Thoracic aorta (tissue), 2 donors: ENCODE data around the gene ZNF543. TPM values are rescaled to one million over a fixed set of nuclear protein-coding genes. Genes with fewer than 3 reads are reported as not detected.
A peak's percentile ranks its signal among the peaks of the same experiment; 100 is the strongest.
"Not testable (repeated sequence)": the region's sequence is repeated elsewhere in the genome, so short reads cannot be mapped to it uniquely, and the experiment has no call there.

Source experiments
- ATAC-seq: fragments of 150-250 bp; one replicate; pipeline ENCODE4 v1.8.0; 2017; ENCODE audit warnings: low read depth; ENCODE audit not compliant: insufficient number of reproducible peaks, low FRiP score
- DNase-seq: peaks from one replicate; pipeline ENCODE4 v3.0.0-alpha.2; 2020; ENCODE audit warnings: low spot score
- H3K27ac ChIP-seq, 2 donors: fragments of 200-600 bp; sonication (generic); 1 replicate in 1 of 2; 2 replicates in 1 of 2; pipeline ENCODE4 v1.5.1; 2016; ENCODE audit warnings: mild to moderate bottlenecking in 2 of 2, moderate library complexity in 2 of 2
- H3K27me3 ChIP-seq: fragments of 200-600 bp; sonication (generic); replicated peaks from 2 replicates; pipeline ENCODE4 v1.6.0; 2016; ENCODE audit warnings: mild to moderate bottlenecking; ENCODE audit not compliant: insufficient read depth
- H3K36me3 ChIP-seq: fragments of 200-600 bp; sonication (generic); one replicate; pipeline ENCODE4 v1.5.1; 2016
- H3K4me1 ChIP-seq, 2 donors: fragments of 200-600 bp; sonication (generic); 1 replicate in 1 of 2; 2 replicates in 1 of 2; pipeline versions ENCODE4 v1.5.1 to v1.6.0; 2016; ENCODE audit warnings: low read depth in 2 of 2, mild to moderate bottlenecking in 1 of 2; ENCODE audit not compliant: control insufficient read depth in 1 of 2
- H3K4me3 ChIP-seq: fragments of 200-600 bp; sonication (generic); 2 replicates; pipeline ENCODE4 v1.5.1; 2016; ENCODE audit warnings: mild to moderate bottlenecking
- H3K9me3 ChIP-seq: fragments of 200-600 bp; sonication (generic); 2 replicates; pipeline ENCODE4 v1.5.1; 2016
- total RNA-seq, 2 donors: library from RNA; depleted of rRNA; stranded (reverse); fragments of >200 nt; gene quantifications; one replicate each; pipeline versions ENCODE4 v1.1.0 to v1.2.3, GENCODE V29; 2016
- TF ChIP-seq, protein P1 (sequence below): fragments of 200-600 bp; sonication (generic); IDR thresholded peaks from one replicate; pipeline ENCODE4 v1.5.1; 2019; ENCODE audit warnings: antibody characterized with exemption

ZNF543 gene
- total RNA-seq = 1 to 10 TPM; 7.6 to 9.7 TPM

DNA sequence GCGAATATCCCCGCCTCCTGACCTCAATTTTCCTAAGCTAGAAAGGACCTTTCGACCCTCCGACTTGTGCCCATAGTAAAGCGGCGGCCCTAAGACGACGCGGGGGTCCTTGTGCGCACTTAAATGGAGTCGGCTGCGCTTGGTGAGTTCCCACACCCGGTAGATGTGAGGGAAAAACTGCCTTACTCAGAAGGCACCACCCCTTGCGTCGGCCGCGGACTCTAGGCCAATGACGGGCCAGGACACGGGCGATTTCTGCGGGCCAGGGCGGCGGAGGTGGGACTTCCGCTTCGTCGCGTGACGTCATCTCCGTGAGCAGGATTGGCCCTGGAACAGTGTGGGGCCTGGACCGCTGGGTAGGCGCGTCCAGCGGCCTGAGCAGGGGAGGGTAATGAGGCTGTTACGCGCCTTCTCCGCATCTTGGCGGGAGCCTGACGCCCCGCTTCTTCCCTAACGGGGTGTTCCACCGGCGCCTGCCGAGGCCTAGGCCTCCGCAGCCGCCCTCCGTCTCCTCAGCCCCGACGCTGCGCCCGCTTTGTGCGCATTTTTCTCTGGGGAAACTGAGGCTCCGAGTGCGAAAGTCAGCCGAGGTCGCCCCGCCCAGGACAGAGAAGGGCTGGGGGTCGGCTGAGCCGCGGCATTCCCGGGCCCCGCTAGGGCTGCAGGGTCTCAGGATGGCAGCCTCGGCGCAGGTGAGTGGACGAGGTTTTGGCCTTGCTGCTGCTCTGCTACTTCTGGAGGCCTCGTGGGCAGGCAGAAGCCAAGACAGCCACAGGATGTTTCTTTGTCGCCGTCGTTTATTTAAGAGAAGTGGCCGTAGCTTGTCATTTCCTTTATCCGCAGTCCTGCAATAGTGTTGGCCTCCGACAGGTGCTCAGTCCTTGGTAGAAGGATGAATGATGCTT is at the start of gene ZNF543:
Gene ZNF543, plus strand, starts transcription at position 293 of the 905 bp plus-strand sequence. Its CDS starts 382 bp downstream, at position 675.
- Histone ChIP-seq H3K27ac (peak within 1 kb of the TSS; percentile 74 to 82), H3K9me3 (peaks cover 8% of the 10 kb centered on the region), H3K27me3 (no peaks in the 10 kb centered on the region), H3K4me1 (peaks cover 5 to 22% of the 10 kb centered on the region in 2 donors), H3K36me3 (peaks cover 20% of the 10 kb centered on the region), H3K4me3 (peak within 1 kb of the TSS; percentile 97)
- ATAC-seq (peak; percentile 90), DNase-seq (peak; percentile 74)
- TF ChIP-seq, protein P1, sequence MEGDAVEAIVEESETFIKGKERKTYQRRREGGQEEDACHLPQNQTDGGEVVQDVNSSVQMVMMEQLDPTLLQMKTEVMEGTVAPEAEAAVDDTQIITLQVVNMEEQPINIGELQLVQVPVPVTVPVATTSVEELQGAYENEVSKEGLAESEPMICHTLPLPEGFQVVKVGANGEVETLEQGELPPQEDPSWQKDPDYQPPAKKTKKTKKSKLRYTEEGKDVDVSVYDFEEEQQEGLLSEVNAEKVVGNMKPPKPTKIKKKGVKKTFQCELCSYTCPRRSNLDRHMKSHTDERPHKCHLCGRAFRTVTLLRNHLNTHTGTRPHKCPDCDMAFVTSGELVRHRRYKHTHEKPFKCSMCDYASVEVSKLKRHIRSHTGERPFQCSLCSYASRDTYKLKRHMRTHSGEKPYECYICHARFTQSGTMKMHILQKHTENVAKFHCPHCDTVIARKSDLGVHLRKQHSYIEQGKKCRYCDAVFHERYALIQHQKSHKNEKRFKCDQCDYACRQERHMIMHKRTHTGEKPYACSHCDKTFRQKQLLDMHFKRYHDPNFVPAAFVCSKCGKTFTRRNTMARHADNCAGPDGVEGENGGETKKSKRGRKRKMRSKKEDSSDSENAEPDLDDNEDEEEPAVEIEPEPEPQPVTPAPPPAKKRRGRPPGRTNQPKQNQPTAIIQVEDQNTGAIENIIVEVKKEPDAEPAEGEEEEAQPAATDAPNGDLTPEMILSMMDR = no peak

DNA sequence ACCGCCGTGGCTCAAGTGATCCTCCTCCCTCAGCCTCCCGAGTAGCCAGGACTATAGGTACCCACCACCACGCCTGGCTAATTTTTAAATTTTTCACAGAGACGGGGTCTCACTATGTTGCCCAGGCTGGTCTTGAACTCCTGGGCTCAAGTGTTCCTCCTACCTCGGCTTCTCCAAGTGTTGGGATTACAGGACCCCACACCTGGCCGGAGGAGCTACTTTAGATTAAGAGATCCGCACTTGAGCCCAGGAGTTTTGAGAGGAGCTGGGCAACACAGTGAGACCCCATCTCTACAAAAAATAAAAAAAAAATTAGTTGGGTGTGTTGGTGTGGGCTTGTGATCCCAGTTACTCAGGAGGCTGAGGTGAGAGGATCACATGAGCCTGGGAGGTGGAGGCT is 49.0 kb upstream of the ZNF543 start:
- H3K36me3 ChIP-seq = no peaks in the 10 kb centered on the region
- no peak for DNase-seq
- TF ChIP-seq, protein P1 = no peak

DNA sequence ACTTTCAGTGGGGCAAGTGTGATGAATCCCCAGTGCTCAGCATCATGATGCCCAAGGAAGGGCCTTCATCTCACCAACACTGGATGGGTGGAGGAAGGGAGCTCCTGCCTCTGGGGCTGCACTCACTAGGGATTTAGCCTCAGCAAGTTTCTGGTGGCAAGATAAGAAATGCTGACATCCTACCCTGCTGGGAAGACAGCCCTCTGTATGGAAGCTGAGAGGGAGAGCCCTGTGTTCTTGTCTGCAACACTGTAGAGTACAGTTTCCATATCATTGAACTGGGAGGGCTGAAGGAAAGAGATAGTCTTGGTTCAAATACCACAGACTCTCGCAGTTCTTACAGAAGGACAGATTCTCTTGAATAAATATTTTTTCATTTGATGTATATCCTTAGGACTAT is 47.3 kb upstream of the ZNF543 start:
- Histone ChIP-seq H3K9me3 (no peaks in the 10 kb centered on the region), H3K36me3 (no peaks in the 10 kb centered on the region), H3K4me3 (no peak overlapping the region), H3K4me1 (no peaks in the 10 kb centered on the region), H3K27ac (no peak overlapping the region), H3K27me3 (no peaks in the 10 kb centered on the region)
- ATAC-seq (no peak), DNase-seq (no peak)
- TF ChIP-seq, protein P1 = no peak

More for the DNA sequence above, 49.0 kb upstream of the ZNF543 start:
- H3K4me3 ChIP-seq = no peak overlapping the region
- H3K9me3 ChIP-seq = no peaks in the 10 kb centered on the region
- no peak for ATAC-seq
- no peaks in the 10 kb centered on the region for H3K4me1 ChIP-seq
- no peaks in the 10 kb centered on the region for H3K27me3 ChIP-seq
- H3K27ac ChIP-seq = no peak overlapping the region

DNA sequence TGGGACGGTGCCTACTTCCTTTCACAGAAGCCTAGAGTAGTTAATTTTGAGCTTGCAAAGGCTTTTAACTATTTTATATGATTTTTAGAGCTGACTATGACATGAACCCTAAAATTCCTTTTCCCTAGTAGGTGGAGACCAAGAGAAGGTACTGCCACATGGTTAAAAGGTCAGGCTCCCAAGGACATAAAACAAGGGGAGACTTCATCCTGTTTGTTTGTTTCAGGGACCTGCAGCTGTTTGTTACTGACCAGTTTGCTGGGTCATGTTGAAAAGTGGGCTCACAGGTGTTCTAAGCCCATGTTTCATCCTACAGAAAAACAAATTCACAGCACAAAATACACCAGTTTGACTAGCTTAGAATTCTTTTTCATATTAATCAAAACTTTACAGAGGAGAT is 43.8 kb upstream of the ZNF543 start:
- no peak for DNase-seq
- Histone ChIP-seq H3K9me3 (no peaks in the 10 kb centered on the region), H3K4me1 (peaks cover 5 to 8% of the 10 kb centered on the region in 2 donors), H3K27ac (no peak overlapping the region), H3K4me3 (no peak overlapping the region), H3K36me3 (no peaks in the 10 kb centered on the region), H3K27me3 (no peaks in the 10 kb centered on the region)
- TF ChIP-seq, protein P1 = no peak
- no peak for ATAC-seq

DNA sequence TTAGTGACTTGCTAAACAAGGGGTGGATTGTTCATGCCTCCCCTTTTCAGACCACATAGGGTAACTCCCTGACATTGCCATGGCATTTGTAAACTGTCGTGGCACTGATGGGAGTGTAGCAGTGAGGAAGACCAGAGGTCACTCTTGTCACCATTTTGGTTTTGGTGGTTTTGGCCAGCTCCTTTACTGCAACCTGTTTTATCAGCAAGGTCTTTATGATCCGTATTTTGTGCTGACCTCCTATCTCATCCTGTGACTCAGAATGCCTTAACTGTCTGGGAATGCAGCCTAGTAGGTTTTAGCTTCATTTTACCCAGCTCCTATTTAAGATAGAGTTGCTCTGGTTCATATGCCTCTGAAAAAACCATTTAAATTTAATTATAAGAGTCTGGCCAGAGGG is 41.8 kb upstream of the ZNF543 start:
- not testable (repeated sequence) for H3K36me3 ChIP-seq, H3K9me3 ChIP-seq, DNase-seq, H3K27ac ChIP-seq, H3K27me3 ChIP-seq, H3K4me3 ChIP-seq, ATAC-seq
- H3K4me1 ChIP-seq = peaks cover 17 to 18% of the 10 kb centered on the region in 2 donors
